ENCODE results near the gene CACNA2D2.

The CACNA2D2 gene

DNA sequence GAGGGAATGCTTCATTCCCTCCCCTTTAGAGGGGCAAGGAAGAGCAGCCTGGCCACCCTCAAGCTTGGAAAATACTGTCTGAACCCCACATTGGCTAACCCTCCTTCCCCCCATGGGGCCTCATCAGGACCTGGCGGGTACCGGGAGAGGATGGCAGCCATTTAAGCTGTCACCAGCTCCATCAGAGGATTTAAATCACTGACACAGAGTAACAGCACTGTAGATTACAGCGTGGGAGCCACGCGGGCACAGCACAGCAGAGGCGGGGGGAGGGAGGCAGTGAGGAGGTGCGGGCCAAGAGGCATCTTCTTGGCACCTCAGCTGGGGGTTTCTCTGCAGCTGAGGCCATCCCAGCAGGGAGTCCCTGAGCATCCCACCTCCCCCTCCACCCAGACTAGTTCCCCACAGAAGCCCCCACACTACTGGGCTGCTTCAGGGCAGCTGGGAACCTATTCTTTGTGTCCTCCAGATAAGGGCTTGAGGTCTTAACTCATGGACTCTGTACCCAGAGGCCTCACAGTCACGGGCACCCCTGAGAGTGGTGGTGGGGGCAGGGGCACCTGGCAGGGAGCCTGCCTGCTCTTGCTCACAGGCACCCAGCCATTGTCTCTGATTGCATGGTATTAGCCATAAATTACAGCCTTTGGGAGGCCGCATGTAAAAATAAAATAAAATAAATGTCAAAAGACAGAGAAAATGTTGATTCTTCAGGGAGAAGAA lies 21.9 kb upstream of the CACNA2D2 start:
- TF ChIP-seq ZFX (IDR thresholded peaks at IDR 0.05): no peak
- TF ChIP-seq, protein P1, sequence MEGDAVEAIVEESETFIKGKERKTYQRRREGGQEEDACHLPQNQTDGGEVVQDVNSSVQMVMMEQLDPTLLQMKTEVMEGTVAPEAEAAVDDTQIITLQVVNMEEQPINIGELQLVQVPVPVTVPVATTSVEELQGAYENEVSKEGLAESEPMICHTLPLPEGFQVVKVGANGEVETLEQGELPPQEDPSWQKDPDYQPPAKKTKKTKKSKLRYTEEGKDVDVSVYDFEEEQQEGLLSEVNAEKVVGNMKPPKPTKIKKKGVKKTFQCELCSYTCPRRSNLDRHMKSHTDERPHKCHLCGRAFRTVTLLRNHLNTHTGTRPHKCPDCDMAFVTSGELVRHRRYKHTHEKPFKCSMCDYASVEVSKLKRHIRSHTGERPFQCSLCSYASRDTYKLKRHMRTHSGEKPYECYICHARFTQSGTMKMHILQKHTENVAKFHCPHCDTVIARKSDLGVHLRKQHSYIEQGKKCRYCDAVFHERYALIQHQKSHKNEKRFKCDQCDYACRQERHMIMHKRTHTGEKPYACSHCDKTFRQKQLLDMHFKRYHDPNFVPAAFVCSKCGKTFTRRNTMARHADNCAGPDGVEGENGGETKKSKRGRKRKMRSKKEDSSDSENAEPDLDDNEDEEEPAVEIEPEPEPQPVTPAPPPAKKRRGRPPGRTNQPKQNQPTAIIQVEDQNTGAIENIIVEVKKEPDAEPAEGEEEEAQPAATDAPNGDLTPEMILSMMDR (conservative IDR thresholded peaks at IDR 0.05): no peak
- H3K27ac ChIP-seq: no peak overlapping the region

DNA sequence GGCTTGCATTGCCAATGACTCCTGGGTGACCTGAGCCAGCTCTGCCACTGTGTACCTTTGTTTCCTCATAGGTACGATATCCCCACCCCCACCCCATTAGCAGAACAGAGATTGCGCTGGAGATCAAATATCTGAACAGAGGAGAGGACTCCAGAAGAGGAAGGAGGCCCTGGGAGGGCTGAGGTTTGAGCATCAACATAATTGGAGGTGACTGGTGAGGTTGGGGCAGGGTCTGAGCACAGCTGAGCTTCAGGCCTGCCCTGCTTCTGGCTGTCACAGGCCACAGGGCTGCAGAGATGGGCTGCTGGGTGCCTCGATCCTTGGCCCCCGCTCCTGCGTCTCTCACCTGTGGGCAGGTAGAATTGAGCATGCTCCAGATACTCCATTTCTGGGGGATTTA lies 21.3 kb upstream of the CACNA2D2 start:
- TF ChIP-seq, protein P1 (conservative IDR thresholded peaks at IDR 0.05): no peak

GRCh38 chr3:50523279-50523811 lies 19.9 kb upstream of the CACNA2D2 start:
- no peak for TF ChIP-seq ZFX (IDR thresholded peaks at IDR 0.05)
- TF ChIP-seq, protein P1 (conservative IDR thresholded peaks at IDR 0.05): no peak
- no peak overlapping the region for H3K27ac ChIP-seq

More for the DNA sequence above, 21.3 kb upstream of the CACNA2D2 start:
- H3K27ac ChIP-seq: no peak overlapping the region

DNA sequence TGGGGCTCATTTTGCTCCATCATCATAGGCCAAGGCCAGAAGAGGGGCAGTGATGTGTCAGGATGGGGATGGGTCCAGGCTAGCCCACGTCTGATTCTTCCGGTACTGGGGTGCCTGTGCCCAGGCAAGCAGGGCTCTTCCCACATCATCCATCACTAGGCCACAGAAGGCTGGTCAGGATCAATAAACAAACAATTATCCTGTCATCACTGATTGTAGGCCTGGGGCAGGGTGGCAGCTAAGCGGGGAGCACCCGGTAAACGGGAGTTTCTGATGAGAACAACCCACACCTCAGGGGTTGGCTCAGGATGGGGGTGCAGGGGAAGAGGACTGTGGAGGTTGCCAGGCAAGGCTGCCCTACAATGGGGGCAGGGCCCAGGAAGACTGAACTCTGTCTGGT lies 18.1 kb upstream of the CACNA2D2 start:
- TF ChIP-seq ZFX (IDR thresholded peaks at IDR 0.05): no peak
- TF ChIP-seq, protein P1 (conservative IDR thresholded peaks at IDR 0.05): no peak
- no peak overlapping the region for H3K27ac ChIP-seq

- H3K27ac ChIP-seq: no peak overlapping the region
- TF ChIP-seq, protein P1 (conservative IDR thresholded peaks at IDR 0.05): no peak
- TF ChIP-seq ZFX (IDR thresholded peaks at IDR 0.05): no peak
Measured at GRCh38 chr3:50520849-50521248, 17.4 kb upstream of the CACNA2D2 start.

GRCh38 chr3:50519471-50520089 lies 16.1 kb upstream of the CACNA2D2 start:
- no peak overlapping the region for H3K27ac ChIP-seq
- TF ChIP-seq, protein P1 (conservative IDR thresholded peaks at IDR 0.05): peak; percentile 94
- TF ChIP-seq ZFX (IDR thresholded peaks at IDR 0.05): no peak

- TF ChIP-seq ZFX (IDR thresholded peaks at IDR 0.05): no peak
- TF ChIP-seq, protein P1 (conservative IDR thresholded peaks at IDR 0.05): no peak
- H3K27ac ChIP-seq: no peak overlapping the region
Measured at GRCh38 chr3:50518436-50518835, 15.0 kb upstream of the CACNA2D2 start.
